HepG2 (cell line): ENCODE measurements around the gene AJUBA. TPM values are rescaled to one million over a fixed set of nuclear protein-coding genes. Genes with fewer than 3 reads are reported as not detected.

Experiments
- ASH2L ChIP-seq: fragments of 300-600, 200-600 bp; sonication (generic); IDR thresholded peaks from 2 replicates; pipeline ENCODE4 v1.7.0; 2017; ENCODE audit warnings: low read depth, mild to moderate bottlenecking, moderate library complexity, mixed read lengths, low read length; ENCODE audit not compliant: insufficient read length
- BCL3 ChIP-seq: sonication (generic); formaldehyde crosslinking; IDR thresholded peaks from 2 replicates; pipeline ENCODE4 v1.5.1; 2020; ENCODE audit warnings: mild to moderate bottlenecking, missing genetic modification reagents, moderate library complexity
- DNMT3B ChIP-seq: conservative IDR thresholded peaks from 2 replicates; pipeline ENCODE4 v1.6.1; 2016; ENCODE audit warnings: missing biosample characterization, control low read depth
- E2F2 ChIP-seq: sonication (generic); formaldehyde crosslinking; IDR thresholded peaks from 2 replicates; pipeline ENCODE4 v1.4.0; 2020; ENCODE audit warnings: missing genetic modification reagents, borderline replicate concordance
- ETS1 ChIP-seq: sonication (generic); formaldehyde crosslinking; IDR thresholded peaks from 2 replicates; pipeline ENCODE4 v1.4.0; 2020; ENCODE audit warnings: missing genetic modification reagents
- ETV6 ChIP-seq: sonication (generic); formaldehyde crosslinking; conservative IDR thresholded peaks from 2 replicates; pipeline ENCODE4 v1.4.0; 2020; ENCODE audit warnings: missing genetic modification reagents
- HHEX ChIP-seq: IDR thresholded peaks from 2 replicates; pipeline ENCODE4 v1.6.1; 2016; ENCODE audit warnings: control low read depth
- JUN ChIP-seq: sonication (generic); formaldehyde crosslinking; IDR thresholded peaks from 2 replicates; pipeline ENCODE4 v1.4.0; 2020; ENCODE audit warnings: mild to moderate bottlenecking, missing genetic modification reagents
- MTF1 ChIP-seq: sonication (generic); formaldehyde crosslinking; IDR thresholded peaks from 2 replicates; pipeline ENCODE4 v1.5.0; 2020; ENCODE audit warnings: missing genetic modification reagents
- NFYB ChIP-seq: sonication (generic); formaldehyde crosslinking; IDR thresholded peaks from 2 replicates; pipeline ENCODE4 v1.4.0; 2020; ENCODE audit warnings: missing genetic modification reagents
- SMAD3 ChIP-seq: sonication (generic); formaldehyde crosslinking; IDR thresholded peaks from 2 replicates; pipeline ENCODE4 v1.4.0; 2020; ENCODE audit warnings: missing genetic modification reagents
- ZKSCAN8 ChIP-seq: IDR thresholded peaks from 2 replicates; pipeline ENCODE4 v1.6.1; 2016; ENCODE audit warnings: borderline replicate concordance, missing genetic modification reagents, missing compliant biosample characterization
- ZMYM4 ChIP-seq: sonication (generic); formaldehyde crosslinking; IDR thresholded peaks from 2 replicates; pipeline ENCODE4 v1.8.1; 2023; ENCODE audit warnings: mild to moderate bottlenecking, missing genetic modification reagents
- ZNF407 ChIP-seq: sonication (generic); formaldehyde crosslinking; IDR thresholded peaks from one replicate; pipeline ENCODE4 v1.5.1; 2020; ENCODE audit warnings: mild to moderate bottlenecking, missing genetic modification reagents; ENCODE audit errors: not compliant biosample characterization
- ZNF414 ChIP-seq: sonication (generic); formaldehyde crosslinking; IDR thresholded peaks from 2 replicates; pipeline ENCODE4 v1.5.0; 2020; ENCODE audit warnings: missing genetic modification reagents
- ZNF468 ChIP-seq: sonication (generic); formaldehyde crosslinking; IDR thresholded peaks from 2 replicates; pipeline ENCODE4 v1.8.0; 2022; ENCODE audit warnings: mild to moderate bottlenecking, moderate library complexity, missing genetic modification reagents
- polyA plus RNA-seq, 8 experiments: library from polyadenylated mRNA; depleted of rRNA in 3 of 8; stranded (reverse) in 7 of 8; unstranded in 1 of 8; fragments of >200 nt; fragmentation: Illumina TruSeq in 4 of 8; extraction: Trizol in 4 of 8; gene quantifications; 2 replicates each; pipeline versions ENCODE4 v1.2.1 to v1.2.3, GENCODE V29; 2011 to 2016; ENCODE audit warnings: low read depth in 4 of 8, missing spikeins in 1 of 8, mixed read lengths in 1 of 8; ENCODE audit not compliant: insufficient read depth in 1 of 8
- total RNA-seq, 5 experiments: library from RNA; depleted of rRNA; stranded (reverse); fragments of >200 nt; fragmentation: Illumina TruSeq; extraction: Trizol; gene quantifications; 2 replicates each; pipeline ENCODE4 v1.2.3, GENCODE V29; 2016; ENCODE audit warnings: low read depth in 1 of 5

Gene AJUBA
- total and polyA plus RNA-seq, 2 of the 13 experiments (the other 11 are each of a cell fraction or from before 2014, with no cell fraction given): 157 to 241 TPM

GRCh38 chr14:22955702-22956569 is 26.4 kb downstream of the AJUBA start (continued):
- TF ChIP-seq ZNF468 (CRISPR knock-in tag): no peak
- no peak; the same call in 1 of the 2 replicates for TF ChIP-seq NFYB (CRISPR knock-in tag)
- TF ChIP-seq ZKSCAN8 (CRISPR knock-in tag): no peak; the same call in 1 of the 2 replicates
- no peak; the same call in 1 of the 2 replicates for TF ChIP-seq ZNF414 (CRISPR knock-in tag)
- no peak for TF ChIP-seq ASH2L
- TF ChIP-seq E2F2 (CRISPR knock-in tag): no peak
- TF ChIP-seq ZNF407: no peak
- no peak for TF ChIP-seq SMAD3 (CRISPR knock-in tag)
- TF ChIP-seq ETS1: no peak
- TF ChIP-seq MTF1 (CRISPR knock-in tag): no peak
- no peak for TF ChIP-seq HHEX (CRISPR knock-in tag)
- 0 out of 2 replicates have a peak, but pooled peaks have one; percentile 27 for TF ChIP-seq BCL3 (CRISPR knock-in tag)
- TF ChIP-seq JUN: no peak; the same call in 1 of the 2 replicates
- TF ChIP-seq DNMT3B (CRISPR knock-in tag): no peak
- no peak for TF ChIP-seq ZMYM4 (CRISPR knock-in tag)
- no peak for TF ChIP-seq ETV6 (CRISPR knock-in tag)
